Muscle of arm (tissue), 14 donors: ENCODE data around the gene TMEM255A. TPM values are rescaled to one million over a fixed set of nuclear protein-coding genes. Genes with fewer than 3 reads are reported as not detected.
"Not testable (repeated sequence)": the region's sequence is repeated elsewhere in the genome, so short reads cannot be mapped to it uniquely, and the experiment has no call there.

Experiments
- DNase-seq: peaks from one replicate; pipeline ENCODE4 v3.0.0-alpha.2; 2013
- long read RNA-seq, 11 donors: transcript quantifications; one replicate each; lab custom pipeline, GENCODE V29; 2026
- polyA plus RNA-seq, 12 donors: library from polyadenylated mRNA; unstranded; fragments of 120-200 nt; gene quantifications; one replicate each; pipeline ENCODE4 v1.2.1, GENCODE V29; 2013; ENCODE audit not compliant: insufficient read length in 12 of 12

Gene TMEM255A
- 10 to 100 TPM in 9 of 12 donors, 1 to 10 TPM in 2, not detected in 1; 6.7 to 22.3 (median 12.1) TPM for polyA plus RNA-seq
- long read RNA-seq, donor 1: 0 reads
- long read RNA-seq, donor 2, partial matches to known transcripts: 0 of 3 reads
- long read RNA-seq, donor 2, other reads (novel, unspliced or antisense): 0 of 3 reads
- long read RNA-seq, donor 3, partial matches to known transcripts: 0 of 2 reads
- long read RNA-seq, donor 3, other reads (novel, unspliced or antisense): 0 of 2 reads
- long read RNA-seq, donor 4: 0 reads
- long read RNA-seq, donor 5, transcript TMEM255A-203 (9 exons, 3,425 nt): major isoform, 7 of 209 reads
- long read RNA-seq, donor 5, partial matches to known transcripts: 132 of 209 reads
- long read RNA-seq, donor 5, other reads (novel, unspliced or antisense): 70 of 209 reads
- long read RNA-seq, donor 6: 0 reads
- long read RNA-seq, donor 7: 0 reads
- long read RNA-seq, donor 8, partial matches to known transcripts: 0 of 1 reads
- long read RNA-seq, donor 8, other reads (novel, unspliced or antisense): 0 of 1 reads
- long read RNA-seq, donor 9, partial matches to known transcripts: 0 of 3 reads
- long read RNA-seq, donor 9, other reads (novel, unspliced or antisense): 0 of 3 reads
- long read RNA-seq, donor 10, partial matches to known transcripts: 0 of 2 reads
- long read RNA-seq, donor 10, other reads (novel, unspliced or antisense): 0 of 2 reads
- long read RNA-seq, donor 11, partial matches to known transcripts: 0 of 3 reads
- long read RNA-seq, donor 11, other reads (novel, unspliced or antisense): 0 of 3 reads

GRCh38 chrX:120310861-120311726 is at the start of gene TMEM255A:
TMEM255A (minus strand) TSS chrX:120311461; CDS start chrX:120311309, 152 bp downstream.
- no peak for DNase-seq

GRCh38 chrX:120358737-120359456 is 47.6 kb upstream of the TMEM255A start:
- DNase-seq: no peak

GRCh38 chrX:120357186-120357585 is 45.9 kb upstream of the TMEM255A start:
- DNase-seq: no peak

GRCh38 chrX:120356084-120356483 is 44.8 kb upstream of the TMEM255A start:
- no peak for DNase-seq

DNA sequence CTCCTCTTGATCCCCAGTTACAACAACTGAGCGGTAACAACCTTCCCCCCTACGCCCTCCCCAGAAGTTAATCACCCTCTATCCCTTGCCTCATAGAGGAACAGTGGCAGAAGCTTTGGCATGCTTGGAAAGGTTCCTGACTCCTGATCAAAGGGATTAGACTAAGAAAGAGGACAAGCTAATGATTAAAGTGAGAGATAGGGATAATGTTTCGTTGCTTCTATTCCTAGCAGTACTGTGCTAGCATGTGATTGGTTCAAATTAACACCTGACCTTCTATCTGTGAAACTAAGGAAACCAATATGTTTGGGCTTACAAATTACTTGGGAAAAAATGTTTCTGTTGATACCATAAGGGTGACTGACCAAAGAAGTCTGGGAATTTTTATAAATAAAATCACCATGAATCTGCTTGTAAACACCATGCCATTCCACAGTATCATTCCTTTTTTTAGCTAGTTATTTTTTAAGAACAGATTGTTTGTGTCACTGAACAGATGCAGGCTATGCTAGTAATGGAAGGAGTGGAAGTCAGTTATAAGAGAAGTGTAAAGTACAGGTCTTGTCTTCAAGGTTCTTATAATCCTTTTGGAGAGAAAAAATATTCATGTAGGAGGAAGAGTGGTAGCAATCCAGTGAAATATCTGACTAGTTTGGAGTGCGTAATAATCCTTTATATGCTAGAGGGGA is 39.3 kb upstream of the TMEM255A start:
- DNase-seq: no peak

- not testable (repeated sequence) for DNase-seq
Observed at GRCh38 chrX:120344566-120344965, 33.3 kb upstream of the TMEM255A start.

DNA sequence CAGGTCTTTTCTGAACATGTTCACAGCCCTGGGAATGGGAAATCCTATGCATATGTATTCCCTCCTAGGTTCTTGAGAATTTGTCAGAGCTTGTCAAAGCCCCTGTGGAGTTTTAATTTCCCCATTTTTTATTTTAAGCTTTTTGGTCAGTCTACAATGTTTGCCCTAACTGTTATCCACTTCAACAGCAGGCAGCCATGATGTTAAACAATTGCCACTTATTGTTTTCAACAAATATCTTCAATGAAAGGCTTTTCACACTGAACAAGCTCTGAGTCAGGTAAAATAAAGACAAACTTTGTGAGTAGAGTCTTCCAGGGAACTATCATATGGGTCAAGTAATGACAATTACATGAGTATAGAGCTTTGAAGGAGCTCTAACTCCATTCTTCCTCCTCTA is 25.6 kb upstream of the TMEM255A start:
- no peak for DNase-seq

GRCh38 chrX:120335289-120335688 is 24.0 kb upstream of the TMEM255A start:
- no peak for DNase-seq

GRCh38 chrX:120334603-120335002 is 23.3 kb upstream of the TMEM255A start:
- no peak for DNase-seq

- no peak for DNase-seq
Observed at GRCh38 chrX:120334151-120334550, 22.9 kb upstream of the TMEM255A start.

DNA sequence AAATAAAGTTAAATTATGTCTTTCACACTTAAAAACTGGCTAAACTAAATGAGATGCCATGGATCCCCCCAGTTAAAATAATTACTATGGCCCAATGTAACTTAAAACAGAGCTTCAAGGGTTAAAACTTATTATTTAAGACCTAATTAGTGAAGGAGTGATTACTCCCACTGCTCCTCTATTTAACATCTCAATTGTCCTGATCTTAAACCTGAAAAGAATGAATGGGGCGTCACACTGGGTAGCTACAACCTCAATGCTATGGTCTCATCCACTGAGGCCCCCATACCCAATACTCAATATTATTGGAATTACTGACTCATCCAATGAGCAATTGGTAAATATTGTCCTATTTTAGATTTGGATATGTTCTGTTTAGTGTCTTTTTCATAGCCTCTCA is 21.1 kb upstream of the TMEM255A start:
- DNase-seq: no peak

- DNase-seq: no peak
Observed at GRCh38 chrX:120331116-120331515, 19.9 kb upstream of the TMEM255A start.

- no peak for DNase-seq
Observed at GRCh38 chrX:120321520-120322281, 10.4 kb upstream of the TMEM255A start.

DNA sequence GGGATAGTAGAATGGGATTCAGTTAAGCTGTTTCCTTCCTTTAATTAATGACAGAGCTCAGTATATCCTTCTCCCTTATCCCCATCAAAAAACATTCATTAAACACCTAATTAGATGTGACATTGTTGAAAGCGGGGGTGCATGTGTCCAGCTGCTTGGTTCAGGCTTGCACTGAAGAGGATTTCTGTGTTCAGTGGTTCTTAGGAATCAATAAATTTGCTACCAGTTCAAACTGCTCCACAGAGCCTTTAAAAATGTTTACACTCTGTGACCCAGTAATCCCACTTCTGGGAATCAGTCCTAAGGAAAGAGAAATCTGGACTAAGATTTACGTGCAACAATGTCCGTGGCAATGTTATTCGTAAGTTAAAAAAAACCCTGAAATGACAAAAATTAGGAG is 7.2 kb upstream of the TMEM255A start:
- no peak for DNase-seq

DNA sequence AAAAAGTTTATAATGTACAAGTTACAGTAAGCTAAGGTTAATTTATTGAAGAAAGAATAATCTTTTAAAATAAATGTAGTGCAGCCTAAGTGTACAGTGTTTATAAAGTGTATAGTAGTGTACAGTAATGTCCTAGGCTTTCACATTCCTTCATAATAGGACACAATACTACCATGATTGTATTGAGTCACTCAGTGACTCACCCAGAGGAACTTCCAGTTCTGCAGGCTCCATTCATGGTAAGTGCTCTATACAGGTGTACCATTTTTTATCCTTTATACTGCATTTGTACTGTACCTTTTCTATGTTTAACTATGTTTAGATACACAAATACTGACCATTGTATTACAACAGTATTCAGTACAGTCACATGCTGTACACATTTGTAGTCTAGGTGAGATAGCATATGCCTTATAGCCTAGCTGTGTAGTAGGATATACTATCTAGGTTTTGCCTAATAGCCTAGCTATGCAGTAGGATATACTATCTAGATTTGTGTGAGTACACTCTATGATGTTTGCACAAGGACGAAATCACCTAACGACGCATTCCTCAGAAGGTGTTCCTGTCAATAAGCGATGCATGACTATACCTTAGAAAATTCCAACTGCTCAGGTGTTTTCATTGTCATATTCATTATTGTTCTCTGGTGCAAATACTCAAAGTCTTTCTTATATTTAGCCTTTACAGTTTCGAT is 5.5 kb upstream of the TMEM255A start:
- DNase-seq: no peak

DNA sequence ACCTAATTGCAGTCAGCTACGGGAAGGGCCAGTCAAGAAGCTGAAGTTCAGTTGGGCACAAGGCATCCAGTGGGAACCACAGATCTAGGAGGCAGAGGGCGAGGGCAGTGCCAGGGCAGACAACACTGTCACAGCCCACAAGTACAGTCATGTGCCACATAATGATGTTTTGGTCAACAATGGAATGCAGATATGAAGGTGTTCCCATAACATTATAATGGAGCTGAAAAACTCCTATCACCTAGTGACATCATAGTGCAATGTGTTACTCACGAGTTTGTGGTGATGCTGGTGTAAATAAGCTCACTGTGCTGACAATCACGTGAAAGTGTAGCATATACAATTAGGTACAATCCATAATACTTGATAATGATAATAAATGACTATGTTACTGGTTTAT is 4.5 kb upstream of the TMEM255A start:
- DNase-seq: no peak

DNA sequence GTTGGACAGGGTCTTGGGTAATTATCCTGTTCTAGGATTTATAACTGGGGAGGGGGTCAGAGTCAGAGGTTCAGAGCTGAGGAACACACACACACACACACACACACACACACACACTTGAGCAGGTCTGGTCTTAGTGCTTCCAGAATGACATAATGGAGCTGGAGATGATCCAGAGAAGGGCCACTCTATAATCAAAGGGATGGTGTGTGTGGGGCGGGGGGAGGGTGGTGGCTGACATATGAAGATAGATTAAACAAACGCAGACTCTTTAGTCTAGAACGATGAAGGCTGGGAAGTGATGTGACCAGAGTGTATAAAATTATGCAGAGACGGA is 434 bp upstream of the TMEM255A start:
- DNase-seq: no peak

GRCh38 chrX:120309873-120310705 is 1.2 kb downstream of the TMEM255A start:
- DNase-seq: no peak
